ENCODE measurements around the gene TEKT5. TPM values are rescaled to one million over a fixed set of nuclear protein-coding genes. Genes with fewer than 3 reads are reported as not detected.

The TEKT5 gene
- total RNA-seq, 1 experiment from 2014 or later = not detected

DNA sequence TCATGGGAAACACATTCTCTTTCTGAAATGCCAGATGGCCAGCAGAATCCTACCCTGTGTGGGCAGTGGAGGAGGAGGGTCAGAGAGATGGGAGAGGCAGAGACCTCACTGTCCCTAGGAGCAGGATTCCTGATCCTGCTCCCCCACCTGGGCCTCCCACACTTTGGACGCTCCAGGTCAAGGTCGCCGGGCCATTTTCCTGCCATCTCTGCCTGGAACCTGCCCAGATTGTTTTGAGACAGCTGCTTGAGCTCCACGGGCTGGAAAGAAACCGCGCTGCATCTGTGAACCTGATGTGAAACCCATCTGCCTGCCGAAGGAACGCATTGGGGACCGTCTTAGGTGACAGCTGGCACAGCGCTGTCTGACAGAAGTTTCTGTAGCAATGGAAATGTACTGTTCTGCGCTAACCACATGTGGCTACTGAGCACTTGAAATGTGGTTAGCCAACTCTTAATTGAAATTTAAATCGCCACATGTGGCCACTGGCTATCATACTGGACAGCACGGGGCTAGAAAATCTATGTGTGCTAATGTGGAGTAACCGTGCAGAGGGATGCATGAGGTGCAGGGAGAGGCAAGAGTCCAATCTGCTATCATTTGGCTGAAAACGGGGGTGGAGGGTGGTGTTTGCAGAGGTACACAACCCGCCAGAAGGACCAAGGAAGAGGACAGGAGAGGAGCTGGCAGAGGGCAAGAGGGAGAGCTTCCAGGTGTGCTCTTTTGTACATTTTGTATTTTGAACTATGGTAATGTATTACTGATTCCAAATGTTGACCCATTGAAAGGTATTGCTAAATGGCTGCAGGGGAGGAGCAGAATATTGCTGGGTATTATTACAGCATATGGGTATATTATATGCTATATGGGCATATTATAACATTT is 33.5 kb upstream of the TEKT5 start:
- H3K4me1 ChIP-seq (replicated peaks) = peaks cover 4% of the 10 kb centered on the region; the same call in 1 of the 2 replicates
- no peak overlapping the region for H3K4me3 ChIP-seq
- DNase-seq (ENCODE audit: low read depth in 1 of 2, low spot score in 2 of 2) = no peak
- no peak overlapping the region for H3K27ac ChIP-seq
- H3K27me3 ChIP-seq (replicated peaks) = no peaks in the 10 kb centered on the region
- no peaks in the 10 kb centered on the region for H3K9me3 ChIP-seq (replicated peaks)
- H3K36me3 ChIP-seq = no peaks in the 10 kb centered on the region

DNA sequence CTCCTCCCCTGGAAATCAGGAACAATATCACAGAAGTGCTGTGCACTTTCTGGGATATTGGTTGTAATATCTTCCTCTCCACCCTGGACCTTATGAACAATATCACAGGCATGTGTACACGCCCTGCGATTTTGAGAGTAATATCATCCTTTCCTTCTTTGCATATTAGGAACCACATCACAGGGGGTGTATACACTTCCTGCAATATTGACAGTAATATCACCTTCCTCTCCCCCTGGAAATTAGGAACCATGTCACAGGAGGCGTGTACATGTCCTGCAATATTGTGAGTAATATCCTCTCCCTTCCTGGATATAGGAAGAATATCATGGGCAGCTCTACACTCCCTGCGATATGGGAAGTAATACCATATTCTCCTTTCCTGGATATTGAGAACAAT is 14.2 kb upstream of the TEKT5 start:
- no peak overlapping the region for H3K4me3 ChIP-seq
- H3K9me3 ChIP-seq (replicated peaks) = no peaks in the 10 kb centered on the region
- H3K27ac ChIP-seq = no peak overlapping the region
- H3K4me1 ChIP-seq (replicated peaks) = no peaks in the 10 kb centered on the region
- no peaks in the 10 kb centered on the region for H3K36me3 ChIP-seq
- no peak for DNase-seq (ENCODE audit: low read depth in 1 of 2, low spot score in 2 of 2)
- no peaks in the 10 kb centered on the region for H3K27me3 ChIP-seq (replicated peaks)

DNA sequence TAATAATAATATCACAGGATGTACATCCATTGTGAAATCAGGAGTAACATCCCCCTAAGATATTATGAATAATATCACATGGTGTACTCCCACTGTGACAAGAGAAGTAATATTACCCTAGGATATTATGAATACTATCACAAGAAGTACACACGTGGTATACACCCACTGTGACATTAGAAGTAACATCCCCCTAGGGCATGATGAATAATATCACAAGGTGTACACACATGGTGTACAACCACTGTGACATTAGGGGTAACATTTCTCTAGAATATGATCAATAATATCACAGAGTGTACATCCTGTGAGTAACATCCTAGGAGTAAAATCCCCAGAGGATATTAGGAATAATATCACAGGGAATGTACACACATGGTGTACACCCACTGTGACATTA is 5.0 kb upstream of the TEKT5 start:
- H3K4me1 ChIP-seq (replicated peaks) = no peaks in the 10 kb centered on the region

DNA sequence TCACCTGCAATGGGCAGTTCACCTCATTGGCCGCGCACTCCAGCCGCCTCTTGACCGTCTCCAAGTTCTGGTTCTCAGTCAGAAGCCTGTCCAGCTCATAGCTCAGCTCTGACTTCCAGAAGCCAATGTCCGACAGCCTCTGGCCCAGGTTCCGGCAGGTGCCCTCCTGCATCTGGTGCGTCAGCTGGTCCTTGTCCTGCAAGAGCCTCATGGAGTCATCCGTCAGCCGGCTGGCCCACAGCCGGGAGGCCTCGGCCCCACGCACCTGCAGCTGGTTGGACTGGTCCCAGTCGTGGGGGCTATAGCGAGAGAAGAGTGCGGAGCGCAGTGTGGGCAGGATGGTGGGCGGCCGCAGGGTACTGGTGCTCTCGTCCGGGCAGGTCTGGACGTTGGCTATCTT is 424 bp downstream of the TEKT5 start:
- H3K27me3 ChIP-seq (replicated peaks) = no peaks in the 10 kb centered on the region; the same call in 1 of the 2 replicates
- no peaks in the 10 kb centered on the region for H3K9me3 ChIP-seq (replicated peaks)
- H3K4me3 ChIP-seq = no peak overlapping the region
- no peak overlapping the region for H3K27ac ChIP-seq
- no peak for DNase-seq (ENCODE audit: low read depth in 1 of 2, low spot score in 2 of 2)
- H3K36me3 ChIP-seq = no peaks in the 10 kb centered on the region
- H3K4me1 ChIP-seq (replicated peaks) = no peaks in the 10 kb centered on the region

More for the DNA sequence above, 5.0 kb upstream of the TEKT5 start:
- Histone ChIP-seq H3K4me3 (no peak overlapping the region), H3K27me3 (replicated peaks) (no peaks in the 10 kb centered on the region; the same call in 1 of the 2 replicates), H3K36me3 (no peaks in the 10 kb centered on the region), H3K27ac (no peak overlapping the region), H3K9me3 (replicated peaks) (no peaks in the 10 kb centered on the region; the same call in 1 of the 2 replicates)
- no peak for DNase-seq (ENCODE audit: low read depth in 1 of 2, low spot score in 2 of 2)

DNA sequence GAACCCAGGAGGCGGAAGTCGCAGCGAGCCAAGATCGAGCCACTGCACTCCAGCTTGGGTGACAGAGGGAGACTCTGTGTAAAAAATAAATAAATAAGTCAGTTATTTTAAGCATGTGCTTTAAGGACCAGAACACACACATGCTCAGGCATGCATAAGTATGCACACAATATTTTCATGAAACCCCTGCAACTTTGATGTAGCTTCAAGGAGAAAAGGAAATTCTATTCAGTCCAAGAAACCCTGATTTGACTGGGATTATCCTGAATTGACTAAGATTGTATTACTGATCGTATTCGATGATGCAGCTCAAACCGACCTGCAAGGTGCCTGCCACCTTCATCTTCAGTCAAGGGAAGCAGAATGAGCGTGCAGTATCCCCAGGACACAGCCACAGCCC is 841 bp downstream of the TEKT5 start:
- no peaks in the 10 kb centered on the region for H3K9me3 ChIP-seq (replicated peaks)
- H3K4me3 ChIP-seq = no peak overlapping the region
- no peaks in the 10 kb centered on the region for H3K36me3 ChIP-seq
- H3K27ac ChIP-seq = no peak overlapping the region
- no peaks in the 10 kb centered on the region; the same call in 1 of the 2 replicates for H3K27me3 ChIP-seq (replicated peaks)
- no peak for DNase-seq (ENCODE audit: low read depth in 1 of 2, low spot score in 2 of 2)
- no peaks in the 10 kb centered on the region for H3K4me1 ChIP-seq (replicated peaks)

DNA sequence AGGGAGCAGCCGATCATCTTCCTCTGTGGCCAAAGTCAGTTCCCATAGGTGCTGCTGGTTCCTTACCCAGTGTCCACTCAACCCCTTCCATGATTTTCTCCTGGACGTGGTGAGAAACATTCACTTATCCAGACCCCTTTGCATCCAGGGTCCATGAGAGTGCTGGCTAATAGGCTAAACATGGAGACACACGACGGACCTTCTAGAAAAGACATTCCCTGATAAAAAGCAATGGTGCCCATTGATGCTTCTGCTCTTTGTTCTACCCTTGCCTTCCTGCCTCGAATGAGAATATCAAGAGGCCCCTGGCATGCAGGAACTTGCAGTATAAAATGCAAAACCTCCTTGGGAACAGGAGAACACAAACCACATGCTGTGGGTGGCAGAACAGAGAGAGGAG is 2.3 kb downstream of the TEKT5 start:
- H3K36me3 ChIP-seq = no peaks in the 10 kb centered on the region
- no peaks in the 10 kb centered on the region for H3K4me1 ChIP-seq (replicated peaks)
- no peak for DNase-seq (ENCODE audit: low read depth in 1 of 2, low spot score in 2 of 2)
- no peak overlapping the region for H3K27ac ChIP-seq
- no peaks in the 10 kb centered on the region for H3K9me3 ChIP-seq (replicated peaks)
- H3K4me3 ChIP-seq = no peak overlapping the region
- H3K27me3 ChIP-seq (replicated peaks) = no peaks in the 10 kb centered on the region; the same call in 1 of the 2 replicates

DNA sequence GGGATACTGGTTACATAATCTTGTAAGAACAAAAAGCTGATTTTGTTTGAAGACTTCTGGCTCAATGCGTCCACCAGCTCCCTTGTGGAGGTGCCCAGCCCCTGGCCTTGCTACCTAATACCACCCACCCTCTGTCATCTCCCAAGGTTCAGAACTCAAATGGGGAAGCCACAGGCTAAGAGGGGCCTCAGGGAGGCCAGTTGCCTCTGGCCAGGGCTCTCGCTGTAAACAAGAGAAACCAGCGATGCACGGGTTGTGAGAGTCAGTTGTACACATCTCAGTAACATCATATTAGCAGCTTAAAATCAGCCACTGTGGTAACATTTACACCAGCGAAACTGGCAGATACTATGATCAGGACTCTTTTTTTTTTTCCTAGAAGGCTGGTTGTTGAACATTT is 6.0 kb downstream of the TEKT5 start:
- Histone ChIP-seq H3K27me3 (replicated peaks) (peaks cover 13% of the 10 kb centered on the region), H3K4me3 (no peak overlapping the region), H3K36me3 (no peaks in the 10 kb centered on the region), H3K27ac (no peak overlapping the region), H3K4me1 (replicated peaks) (no peaks in the 10 kb centered on the region), H3K9me3 (replicated peaks) (no peaks in the 10 kb centered on the region)
- DNase-seq (ENCODE audit: low read depth in 1 of 2, low spot score in 2 of 2) = no peak

DNA sequence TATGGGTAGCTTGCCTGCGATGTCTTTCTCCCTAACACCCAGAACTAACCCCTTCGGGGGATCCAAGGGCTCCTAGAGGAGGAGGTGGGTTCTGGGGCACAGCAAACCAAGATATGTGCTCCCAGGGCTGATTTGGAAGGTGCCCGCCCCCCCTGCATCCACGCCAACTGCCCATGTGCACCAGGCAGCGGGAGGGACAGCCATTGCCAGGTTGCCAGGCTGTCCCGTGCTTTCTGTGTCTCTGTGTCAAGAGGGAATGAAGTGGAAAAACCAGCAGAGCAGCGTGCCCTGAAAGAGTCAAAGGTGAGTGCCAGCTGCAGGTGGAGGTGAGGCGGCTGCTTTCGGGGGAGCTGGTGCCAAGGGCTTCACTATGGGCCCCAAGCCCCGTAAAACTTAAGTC is 6.4 kb downstream of the TEKT5 start:
- no peaks in the 10 kb centered on the region for H3K36me3 ChIP-seq
- peaks cover 13% of the 10 kb centered on the region for H3K27me3 ChIP-seq (replicated peaks)
- H3K4me1 ChIP-seq (replicated peaks) = no peaks in the 10 kb centered on the region

DNA sequence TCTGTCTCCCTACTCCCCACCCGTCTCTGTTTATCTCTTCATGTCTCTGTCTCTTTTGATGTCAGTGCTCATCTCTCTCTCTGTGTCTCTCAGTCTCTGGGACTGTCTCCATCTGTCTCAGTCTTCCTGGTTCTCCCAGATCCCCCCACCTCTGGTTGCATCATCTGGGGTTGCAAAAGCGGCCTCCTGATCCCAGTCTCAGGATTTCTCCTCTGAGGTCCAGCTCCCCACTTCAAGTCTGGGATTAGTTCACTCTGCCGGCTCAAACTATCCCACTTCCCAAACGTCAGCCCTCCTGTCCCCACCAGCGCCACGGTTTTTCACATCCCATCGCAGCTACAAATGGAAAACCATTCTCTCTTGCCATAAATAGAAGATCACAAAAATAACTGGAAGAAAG is 9.0 kb downstream of the TEKT5 start:
- Histone ChIP-seq H3K36me3 (no peaks in the 10 kb centered on the region), H3K27me3 (replicated peaks) (peaks cover 13% of the 10 kb centered on the region), H3K9me3 (replicated peaks) (no peaks in the 10 kb centered on the region), H3K27ac (no peak overlapping the region), H3K4me1 (replicated peaks) (no peaks in the 10 kb centered on the region), H3K4me3 (no peak overlapping the region)
- DNase-seq (ENCODE audit: low read depth in 1 of 2, low spot score in 2 of 2) = no peak

More for the DNA sequence above, 6.4 kb downstream of the TEKT5 start:
- Histone ChIP-seq H3K27ac (no peak overlapping the region), H3K9me3 (replicated peaks) (no peaks in the 10 kb centered on the region), H3K4me3 (no peak overlapping the region)
- no peak for DNase-seq (ENCODE audit: low read depth in 1 of 2, low spot score in 2 of 2)

DNA sequence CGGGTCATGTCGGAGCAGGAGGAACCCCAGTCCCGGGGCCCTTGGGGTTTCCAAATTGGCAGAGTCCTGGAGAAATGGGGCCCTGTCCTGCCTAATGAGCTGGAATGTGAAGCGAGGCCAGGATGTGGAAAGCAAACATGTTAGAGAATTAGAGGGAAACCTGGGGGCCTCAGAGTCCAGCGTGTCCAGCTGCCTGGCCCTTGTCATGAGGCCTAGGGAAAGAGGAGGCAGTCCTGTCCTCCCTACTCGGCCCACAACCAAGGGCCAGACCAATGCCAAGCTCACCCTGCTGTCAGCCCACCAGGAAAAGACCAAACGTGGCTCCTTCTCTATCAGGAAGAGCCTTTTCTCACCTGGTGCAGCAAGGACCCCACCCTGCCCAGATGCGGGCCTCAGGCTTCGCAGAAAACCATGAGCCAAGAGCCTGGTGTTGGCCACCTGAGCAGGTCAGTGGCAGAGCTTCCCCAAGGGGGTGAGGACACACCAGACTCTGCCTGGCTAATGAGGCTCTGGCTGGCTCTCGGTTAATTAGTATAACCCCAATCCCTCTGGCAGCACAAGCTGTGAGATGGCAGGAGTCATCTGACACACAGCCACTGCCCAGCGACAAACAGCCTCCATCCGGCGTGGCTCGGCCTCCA is 10.1 kb downstream of the TEKT5 start:
- DNase-seq (ENCODE audit: low read depth in 1 of 2, low spot score in 2 of 2) = no peak
- Histone ChIP-seq H3K4me3 (no peak overlapping the region), H3K4me1 (replicated peaks) (no peaks in the 10 kb centered on the region), H3K9me3 (replicated peaks) (no peaks in the 10 kb centered on the region), H3K27me3 (replicated peaks) (peaks cover 13% of the 10 kb centered on the region), H3K36me3 (no peaks in the 10 kb centered on the region), H3K27ac (no peak overlapping the region)

DNA sequence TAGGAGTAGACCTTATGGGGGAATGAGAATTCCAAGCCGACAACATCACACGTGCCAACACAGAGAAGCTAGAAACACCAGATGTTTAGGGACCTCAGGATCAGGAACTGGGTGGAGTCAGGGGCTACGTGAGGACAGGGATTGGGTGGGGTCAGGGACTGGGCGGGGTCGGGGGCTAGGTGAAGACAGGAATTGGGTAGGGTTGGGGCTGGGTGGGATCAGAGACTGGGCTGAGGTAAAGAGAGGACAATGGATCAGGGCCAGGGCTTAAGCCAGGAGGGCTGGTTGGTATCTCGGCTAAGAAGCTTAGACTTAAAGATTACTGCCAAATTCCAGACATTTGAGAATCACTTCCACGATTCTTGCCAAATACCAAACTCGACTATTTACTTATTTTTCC is 11.6 kb downstream of the TEKT5 start:
- Histone ChIP-seq H3K4me3 (no peak overlapping the region), H3K9me3 (replicated peaks) (no peaks in the 10 kb centered on the region), H3K36me3 (no peaks in the 10 kb centered on the region), H3K27me3 (replicated peaks) (peaks cover 13% of the 10 kb centered on the region), H3K4me1 (replicated peaks) (no peaks in the 10 kb centered on the region), H3K27ac (no peak overlapping the region)
- no peak for DNase-seq (ENCODE audit: low read depth in 1 of 2, low spot score in 2 of 2)

DNA sequence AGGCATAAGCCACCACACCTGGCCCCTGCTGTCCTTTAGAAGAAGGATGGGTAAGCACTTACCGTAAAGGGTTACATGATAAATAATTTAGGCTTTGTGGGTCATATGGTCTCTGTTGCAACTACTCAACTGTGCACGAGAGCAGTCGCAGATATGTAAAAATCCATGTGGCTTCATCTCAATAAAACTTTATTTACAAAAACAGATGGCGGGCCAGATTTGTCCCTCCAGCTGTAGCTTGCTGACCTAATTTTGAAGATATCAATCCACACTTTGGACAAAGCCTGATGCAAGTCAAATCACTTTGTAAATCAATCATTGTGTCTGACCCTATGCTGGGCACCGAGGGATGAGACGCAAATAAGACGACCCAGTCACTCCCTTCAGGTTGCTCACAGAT is 12.1 kb downstream of the TEKT5 start:
- no peaks in the 10 kb centered on the region for H3K9me3 ChIP-seq (replicated peaks)
- no peak overlapping the region for H3K27ac ChIP-seq
- no peaks in the 10 kb centered on the region for H3K36me3 ChIP-seq
- peaks cover 13% of the 10 kb centered on the region for H3K27me3 ChIP-seq (replicated peaks)
- no peak overlapping the region for H3K4me3 ChIP-seq
- DNase-seq (ENCODE audit: low read depth in 1 of 2, low spot score in 2 of 2) = no peak
- no peaks in the 10 kb centered on the region for H3K4me1 ChIP-seq (replicated peaks)

DNA sequence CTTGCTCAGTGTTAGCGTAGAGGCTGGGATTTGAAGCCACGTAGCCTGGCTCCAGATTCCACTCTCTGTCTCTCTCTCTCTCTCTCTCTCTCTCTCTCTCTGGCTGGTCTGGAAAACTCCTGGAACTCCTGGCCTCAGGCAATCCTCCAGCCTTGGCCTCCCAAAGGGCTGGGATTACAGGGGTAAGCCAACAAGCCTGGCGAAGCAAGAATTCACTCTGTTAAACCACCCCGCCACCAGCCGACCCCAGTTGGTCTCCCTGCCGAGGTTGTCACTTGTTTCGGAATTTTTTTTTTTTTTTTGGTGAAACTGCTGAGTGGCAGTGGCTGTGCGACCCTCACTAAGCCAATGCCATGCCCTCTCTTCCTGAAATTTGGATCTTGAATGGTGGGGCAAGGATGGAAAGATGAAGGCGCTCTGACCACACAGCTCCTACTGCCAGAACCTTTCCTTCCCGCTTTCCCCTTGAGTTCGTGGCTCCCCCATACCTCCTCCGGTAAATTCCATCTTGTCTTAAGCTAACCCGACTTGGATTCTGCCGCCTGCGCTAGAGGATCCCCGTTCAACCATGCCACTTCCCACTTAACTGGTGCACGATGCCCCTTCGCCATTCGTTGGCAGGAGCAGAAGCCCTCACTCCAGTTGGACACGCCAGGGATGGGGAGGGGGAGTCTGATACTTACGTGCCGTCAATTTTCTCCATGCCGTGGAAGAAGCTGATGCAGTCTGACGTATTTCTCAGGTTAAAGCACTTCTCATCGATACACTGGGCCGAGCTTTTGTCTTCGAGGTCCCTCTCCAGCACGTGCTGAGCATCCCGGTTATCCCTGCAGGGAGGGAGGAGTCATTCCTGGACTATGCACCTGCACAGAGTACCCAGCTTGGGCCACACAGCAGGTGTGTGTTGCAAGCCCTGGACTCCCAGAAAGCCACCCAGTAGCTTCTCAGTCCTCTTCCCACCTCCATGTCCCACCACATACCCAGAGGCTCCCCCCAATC is 13.1 kb downstream of the TEKT5 start:
- Histone ChIP-seq H3K4me1 (replicated peaks) (no peaks in the 10 kb centered on the region), H3K36me3 (no peaks in the 10 kb centered on the region), H3K27ac (no peak overlapping the region), H3K9me3 (replicated peaks) (no peaks in the 10 kb centered on the region), H3K4me3 (no peak overlapping the region), H3K27me3 (replicated peaks) (peaks cover 8% of the 10 kb centered on the region)
- DNase-seq (ENCODE audit: low read depth in 1 of 2, low spot score in 2 of 2) = no peak
